ENCODE results near the gene SLC6A9. TPM values are rescaled to one million over a fixed set of nuclear protein-coding genes. Genes with fewer than 3 reads are reported as not detected.

Gene SLC6A9
- total RNA-seq, 5 donors from 2014 or later (not counting 1 experiment from before 2014, with no cell fraction given), result 1.4 to 8.2 (median 6.3) TPM; not detected in 1

DNA sequence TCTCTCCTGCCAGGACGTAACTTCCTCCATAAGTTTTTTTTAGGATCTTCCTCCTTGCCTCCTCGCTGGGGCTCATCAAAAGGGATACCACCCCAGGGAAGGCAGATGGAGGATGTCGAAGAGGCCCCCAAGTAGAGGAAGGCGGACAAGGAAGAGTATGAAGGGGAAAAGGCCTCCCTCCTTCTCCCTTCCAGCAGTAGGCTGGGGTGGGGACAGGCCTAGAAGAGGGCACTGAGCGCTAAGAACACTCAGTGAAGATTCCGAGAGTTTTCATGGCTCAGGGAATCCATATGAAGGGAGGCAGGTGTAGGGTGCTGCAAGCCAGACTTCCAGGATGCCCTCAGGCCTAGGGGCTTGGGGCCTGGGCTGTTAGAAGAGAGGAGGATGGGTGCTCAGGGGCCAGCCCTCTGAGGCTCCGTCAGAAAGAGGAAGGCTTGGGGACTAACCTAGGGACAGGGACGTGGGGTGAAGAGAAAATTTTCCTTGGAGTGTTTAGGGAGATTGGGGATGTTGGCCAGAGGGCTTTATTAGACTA, 1.8 kb upstream of the SLC6A9 start:
- ChIA-PET CTCF (interaction anchor here in 1 of 2 donors (3.4 kb wide), 1 partner anchor 27 kb away, joined by 11 read pairs; no protein-coding TSS in a partner anchor), POLR2A (no interaction called here)
- Histone ChIP-seq H3K4me1 (ENCODE audit: control insufficient read depth in 1 of 2, extremely low read depth in 1 of 2, insufficient read depth in 2 of 2, low read length in 2 of 2) (peaks cover 4 to 21% of the 10 kb centered on the region in 2 experiments), H3K4me3 (ENCODE audit: control insufficient read depth in 1 of 2, extremely low read depth in 1 of 2, low read length in 1 of 2) (no peak overlapping the region), H3K27me3 (replicated peaks in 1 of 2; ENCODE audit: control insufficient read depth in 2 of 2, extremely low read depth in 1 of 2, insufficient read depth in 2 of 2, low read length in 1 of 2) (no peaks in the 10 kb centered on the region), H3K9me3 (no peaks in the 10 kb centered on the region), H3K27ac (ENCODE audit: low read length) (no peak overlapping the region), H3K36me3 (ENCODE audit: control insufficient read depth in 2 of 2, extremely low read depth in 1 of 2, insufficient read depth in 1 of 2, low read length in 1 of 2) (no peaks in the 10 kb centered on the region)
- H3K27me3 Mint-ChIP-seq, result no peaks in the 10 kb centered on the region
- H3K27ac Mint-ChIP-seq, result no peak overlapping the region
- H3K9me3 Mint-ChIP-seq, result no peaks in the 10 kb centered on the region
- peaks cover 18 to 28% (median 27%) of the 10 kb centered on the region in 3 donors for H3K4me1 Mint-ChIP-seq
- 70% methylated on average over 2 of the region's 8 CpGs for WGBS (ENCODE audit: insufficient coverage)
- H3K4me3 Mint-ChIP-seq, result no peak overlapping the region
- ATAC-seq (replicated peaks in 1 of 4), result no peak
- H3K36me3 Mint-ChIP-seq, result no peaks in the 10 kb centered on the region
- DNase-seq, result no peak

DNA sequence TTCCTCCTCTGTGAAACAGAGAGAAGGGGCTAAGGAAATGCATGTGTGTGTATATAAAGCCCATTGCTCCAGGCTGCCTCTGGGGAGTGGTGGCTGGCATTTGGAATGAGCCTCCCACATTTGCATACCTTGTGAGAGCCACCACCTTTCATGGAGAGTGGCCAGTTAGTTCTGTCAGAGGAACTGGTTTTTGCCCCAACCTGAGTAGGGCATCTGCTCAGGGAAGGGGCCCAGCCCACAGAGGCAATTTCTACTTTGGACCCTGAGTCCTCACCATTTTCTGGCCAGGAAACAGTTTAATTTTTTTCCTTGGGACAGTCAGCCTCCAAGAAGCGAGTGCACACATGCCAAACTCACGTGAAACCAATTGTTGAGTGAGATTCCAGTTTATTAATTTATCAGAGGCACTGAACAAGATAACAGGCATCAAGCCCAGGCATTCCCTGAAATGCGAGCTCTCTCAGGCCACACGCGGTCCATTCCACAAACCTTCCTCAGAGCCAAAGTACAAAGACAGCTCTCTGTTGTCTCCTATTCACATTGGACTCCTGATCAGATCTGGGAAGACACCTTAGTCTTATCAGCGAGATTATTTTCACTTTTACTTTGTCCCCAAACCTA, 1.0 kb upstream of the SLC6A9 start:
- CTCF ChIA-PET, result interaction anchor here in 1 of 2 donors (3.4 kb wide), 1 partner anchor 27 kb away, joined by 11 read pairs; no protein-coding TSS in a partner anchor

DNA sequence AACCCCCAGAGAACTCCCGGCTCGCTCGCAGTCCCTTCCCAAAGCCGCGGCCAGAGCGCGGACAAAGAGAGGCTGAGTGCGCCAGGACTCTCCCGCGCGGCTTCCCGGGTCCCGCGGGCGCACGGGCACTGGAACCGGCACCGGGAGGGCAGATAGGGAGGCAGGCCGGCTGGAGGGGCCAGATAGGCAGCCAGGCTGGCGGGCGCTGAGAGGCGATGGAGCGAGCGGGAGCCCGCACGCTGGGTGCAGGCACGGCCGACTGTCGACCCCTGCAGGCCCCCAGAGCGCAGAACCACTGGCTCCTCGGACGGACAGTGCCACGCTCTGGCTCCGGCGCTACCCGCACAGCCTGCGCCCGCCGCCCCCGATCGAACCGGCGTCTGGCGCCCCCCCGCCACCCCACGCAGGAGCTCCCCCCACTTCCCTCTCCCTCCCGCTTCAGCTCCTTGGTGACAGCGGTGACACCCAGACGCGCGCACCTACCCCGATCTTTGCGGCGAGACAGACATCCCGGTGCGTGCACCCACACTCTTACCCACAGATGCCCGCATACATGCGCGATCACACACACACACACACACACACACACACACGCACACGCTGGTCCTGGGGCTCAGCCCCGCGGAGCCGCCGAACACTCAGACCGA, 534 bp downstream of the SLC6A9 start:
- ChIA-PET POLR2A (interaction anchor here in 1 of 2 donors (0.6 kb wide), 1 partner anchor 217 kb away, joined by 4 read pairs; no protein-coding TSS in a partner anchor), CTCF (interaction anchor here (0.6 to 1.2 kb wide), 3 partner anchors 85 to 381 kb away, joined by 3 to 6 read pairs (median 4); partner anchors contain the start of gene KDM4A (in 1 of the 2))
- Mint-ChIP-seq H3K4me3 (peak overlapping the region; percentile 80 to 93 (median 84)), H3K27ac (no peak overlapping the region), H3K4me1 (peaks cover 18 to 28% (median 27%) of the 10 kb centered on the region in 3 donors), H3K36me3 (no peaks in the 10 kb centered on the region), H3K27me3 (no peaks in the 10 kb centered on the region), H3K9me3 (no peaks in the 10 kb centered on the region)
- DNase-seq, result peak in 33 of 35 experiments; percentile 4 to 65 (median 34)
- peak overlapping the region; percentile 66 to 79 for H3K4me3 ChIP-seq (ENCODE audit: control insufficient read depth in 1 of 2, extremely low read depth in 1 of 2, low read length in 1 of 2)
- H3K9me3 ChIP-seq, result no peaks in the 10 kb centered on the region
- no peaks in the 10 kb centered on the region for H3K36me3 ChIP-seq (ENCODE audit: control insufficient read depth in 2 of 2, extremely low read depth in 1 of 2, insufficient read depth in 1 of 2, low read length in 1 of 2)
- no peak overlapping the region for H3K27ac ChIP-seq (ENCODE audit: low read length)
- WGBS (ENCODE audit: insufficient coverage), result under 1% methylated on average over 63 of the region's 66 CpGs
- no peaks in the 10 kb centered on the region for H3K27me3 ChIP-seq (replicated peaks in 1 of 2; ENCODE audit: control insufficient read depth in 2 of 2, extremely low read depth in 1 of 2, insufficient read depth in 2 of 2, low read length in 1 of 2)
- peak; percentile 14 to 39 (median 30) for ATAC-seq (replicated peaks in 1 of 4)
- peaks cover 4 to 21% of the 10 kb centered on the region in 2 experiments for H3K4me1 ChIP-seq (ENCODE audit: control insufficient read depth in 1 of 2, extremely low read depth in 1 of 2, insufficient read depth in 2 of 2, low read length in 2 of 2)

More for the DNA sequence above, 1.0 kb upstream of the SLC6A9 start:
- DNase-seq (no peak), ATAC-seq (replicated peaks in 1 of 4) (no peak)
- no peaks in the 10 kb centered on the region for H3K27me3 ChIP-seq (replicated peaks in 1 of 2; ENCODE audit: control insufficient read depth in 2 of 2, extremely low read depth in 1 of 2, insufficient read depth in 2 of 2, low read length in 1 of 2)
- H3K9me3 Mint-ChIP-seq, result no peaks in the 10 kb centered on the region
- 84% methylated on average over 3 of the region's 6 CpGs for WGBS (ENCODE audit: insufficient coverage)
- H3K4me3 Mint-ChIP-seq, result peak overlapping the region; percentile 80 to 93 (median 84)
- H3K36me3 Mint-ChIP-seq, result no peaks in the 10 kb centered on the region
- H3K4me1 ChIP-seq (ENCODE audit: control insufficient read depth in 1 of 2, extremely low read depth in 1 of 2, insufficient read depth in 2 of 2, low read length in 2 of 2), result peaks cover 4 to 21% of the 10 kb centered on the region in 2 experiments
- H3K9me3 ChIP-seq, result no peaks in the 10 kb centered on the region
- H3K36me3 ChIP-seq (ENCODE audit: control insufficient read depth in 2 of 2, extremely low read depth in 1 of 2, insufficient read depth in 1 of 2, low read length in 1 of 2), result no peaks in the 10 kb centered on the region
- POLR2A ChIA-PET, result no interaction called here
- H3K27me3 Mint-ChIP-seq, result no peaks in the 10 kb centered on the region
- no peak overlapping the region for H3K4me3 ChIP-seq (ENCODE audit: control insufficient read depth in 1 of 2, extremely low read depth in 1 of 2, low read length in 1 of 2)
- peaks cover 18 to 30% (median 28%) of the 10 kb centered on the region in 3 donors for H3K4me1 Mint-ChIP-seq
- H3K27ac ChIP-seq (ENCODE audit: low read length), result no peak overlapping the region
- H3K27ac Mint-ChIP-seq, result peak overlapping the region; percentile 28 to 63

DNA sequence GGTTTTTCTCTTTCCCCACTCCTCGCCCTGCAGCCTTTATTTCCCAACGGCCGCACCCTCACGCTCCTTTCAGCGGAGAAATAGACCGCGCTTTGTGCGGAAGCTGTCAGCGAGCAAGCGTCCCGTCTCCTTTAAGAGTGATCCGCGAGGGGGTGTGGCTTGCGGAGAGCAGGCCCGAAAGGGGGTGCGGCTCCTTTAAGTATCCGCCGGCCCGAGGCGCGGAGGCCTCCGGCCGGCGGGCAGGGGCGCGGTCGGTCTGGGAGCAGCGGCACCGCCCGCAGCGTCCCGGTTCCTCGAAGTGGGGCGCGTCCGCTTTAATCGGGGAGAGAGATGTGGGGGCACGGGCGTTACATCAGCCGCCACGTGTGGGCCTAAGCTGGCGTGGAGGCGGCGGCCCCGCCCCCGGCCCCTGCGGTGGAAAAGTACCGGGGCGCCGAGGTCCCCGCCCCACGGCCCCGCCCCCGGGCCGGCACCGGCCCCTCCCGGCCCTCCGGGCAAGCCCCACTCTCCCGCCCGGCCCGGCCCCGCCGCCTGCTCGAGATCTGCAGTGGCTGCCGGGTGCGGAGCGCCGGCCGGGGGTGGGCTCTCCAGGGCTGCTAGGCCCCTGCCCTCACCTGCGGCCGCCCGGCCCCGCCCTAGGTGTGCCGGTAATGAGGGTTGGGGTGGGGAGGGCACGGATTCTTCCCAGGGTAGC, 1.2 kb downstream of the SLC6A9 start:
- peak overlapping the region; percentile 66 to 82 for H3K4me3 ChIP-seq (ENCODE audit: control insufficient read depth in 1 of 2, extremely low read depth in 1 of 2, low read length in 1 of 2)
- WGBS (ENCODE audit: insufficient coverage), result under 1% methylated on average over 69 of the region's 75 CpGs
- POLR2A ChIA-PET, result no interaction called here

DNA sequence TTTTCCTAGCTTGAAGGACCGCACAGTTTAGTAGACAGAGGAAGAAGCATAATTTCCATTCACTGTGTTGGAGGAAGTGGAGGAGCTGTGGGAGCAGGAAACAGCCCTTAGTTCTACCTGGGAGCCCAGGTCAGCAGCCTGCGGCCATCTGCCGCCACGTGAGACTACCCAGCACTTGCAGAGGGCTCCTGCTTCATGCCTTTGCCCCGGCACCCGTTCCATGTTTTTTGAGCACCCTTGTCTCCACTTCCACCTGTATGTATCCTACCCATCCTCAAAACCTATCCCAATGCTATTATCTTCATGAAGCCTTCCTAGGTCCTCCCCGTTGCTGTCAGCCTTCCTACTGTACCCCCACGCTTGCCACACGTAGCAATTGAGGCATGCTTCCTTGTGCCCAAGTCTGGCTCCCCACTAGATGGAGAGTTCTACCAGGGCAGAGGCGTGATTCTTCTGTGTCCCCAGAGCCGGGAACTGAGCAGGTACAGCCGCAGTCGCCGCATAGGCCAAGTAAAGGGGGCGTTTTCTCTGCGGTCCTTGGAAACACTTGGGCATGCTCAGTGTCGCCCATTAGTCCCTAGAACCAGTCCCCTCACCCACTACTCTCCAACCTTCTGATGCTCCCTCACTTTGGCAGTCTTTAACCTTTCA, 1.9 kb downstream of the SLC6A9 start:
- POLR2A ChIA-PET, result no interaction called here
- CTCF ChIA-PET, result interaction anchor here in 1 of 2 donors (1.0 kb wide), 1 partner anchor 83 kb away, joined by 3 read pairs; no protein-coding TSS in a partner anchor
- Histone ChIP-seq H3K27me3 (replicated peaks in 1 of 2; ENCODE audit: control insufficient read depth in 2 of 2, extremely low read depth in 1 of 2, insufficient read depth in 2 of 2, low read length in 1 of 2) (peaks cover 0 to under 1% of the 10 kb centered on the region in 2 experiments), H3K4me1 (ENCODE audit: control insufficient read depth in 1 of 2, extremely low read depth in 1 of 2, insufficient read depth in 2 of 2, low read length in 2 of 2) (peaks cover 4 to 21% of the 10 kb centered on the region in 2 experiments), H3K36me3 (ENCODE audit: control insufficient read depth in 2 of 2, extremely low read depth in 1 of 2, insufficient read depth in 1 of 2, low read length in 1 of 2) (no peaks in the 10 kb centered on the region), H3K9me3 (no peaks in the 10 kb centered on the region), H3K27ac (ENCODE audit: low read length) (peak overlapping the region; percentile 67), H3K4me3 (ENCODE audit: control insufficient read depth in 1 of 2, extremely low read depth in 1 of 2, low read length in 1 of 2) (peak overlapping the region; percentile 66 to 82)
- H3K27ac Mint-ChIP-seq, result peak overlapping the region; percentile 92 to 96
- WGBS (ENCODE audit: insufficient coverage), result 34% methylated on average over 17 of the region's 17 CpGs
- H3K4me3 Mint-ChIP-seq, result peak overlapping the region; percentile 86 to 93 (median 90)
- DNase-seq, result peak in 2 of 35 experiments; percentile 19 to 29
- H3K4me1 Mint-ChIP-seq, result peaks cover 18 to 28% (median 27%) of the 10 kb centered on the region in 3 donors
- H3K9me3 Mint-ChIP-seq, result no peaks in the 10 kb centered on the region
- peak; percentile 13 to 38 (median 14) for ATAC-seq (replicated peaks in 1 of 4)
- H3K36me3 Mint-ChIP-seq, result no peaks in the 10 kb centered on the region
- no peaks in the 10 kb centered on the region for H3K27me3 Mint-ChIP-seq

More for the DNA sequence above, 1.2 kb downstream of the SLC6A9 start:
- H3K27me3 ChIP-seq (replicated peaks in 1 of 2; ENCODE audit: control insufficient read depth in 2 of 2, extremely low read depth in 1 of 2, insufficient read depth in 2 of 2, low read length in 1 of 2), result no peaks in the 10 kb centered on the region
- H3K27ac Mint-ChIP-seq, result peak overlapping the region; percentile 92 to 96
- no peaks in the 10 kb centered on the region for H3K9me3 Mint-ChIP-seq
- no peaks in the 10 kb centered on the region for H3K9me3 ChIP-seq
- peaks cover 4 to 21% of the 10 kb centered on the region in 2 experiments for H3K4me1 ChIP-seq (ENCODE audit: control insufficient read depth in 1 of 2, extremely low read depth in 1 of 2, insufficient read depth in 2 of 2, low read length in 2 of 2)
- peak; percentile 79 to 84 (median 82) for ATAC-seq (replicated peaks in 1 of 4)
- CTCF ChIA-PET, result interaction anchor here in 1 of 2 donors (1.0 to 1.2 kb wide), 2 partner anchors 84 to 380 kb away, joined by 3 to 4 read pairs; partner anchors contain the start of gene KDM4A
- no peaks in the 10 kb centered on the region for H3K36me3 Mint-ChIP-seq
- peaks cover 18 to 28% (median 27%) of the 10 kb centered on the region in 3 donors for H3K4me1 Mint-ChIP-seq
- H3K4me3 Mint-ChIP-seq, result peak overlapping the region; percentile 86 to 93 (median 90)
- no peaks in the 10 kb centered on the region for H3K27me3 Mint-ChIP-seq
- DNase-seq, result peak; percentile 63 to 89 (median 79)
- H3K36me3 ChIP-seq (ENCODE audit: control insufficient read depth in 2 of 2, extremely low read depth in 1 of 2, insufficient read depth in 1 of 2, low read length in 1 of 2), result no peaks in the 10 kb centered on the region
- H3K27ac ChIP-seq (ENCODE audit: low read length), result peak overlapping the region; percentile 67
